Glutamatergic neuron (in vitro differentiated cells): Measurements from ENCODE around the gene ZMIZ1. TPM values are rescaled to one million over a fixed set of nuclear protein-coding genes. Genes with fewer than 3 reads are reported as not detected.

Experiments
- DNase-seq: peaks from one replicate; pipeline ENCODE4 v3.0.0; 2022
- H3K27ac Mint-ChIP-seq: one replicate; pipeline ENCODE4 v1.8.0; 2020; ENCODE audit warnings: mild to moderate bottlenecking, mixed read lengths, inconsistent platforms; ENCODE audit not compliant: unreplicated experiment
- H3K27me3 Mint-ChIP-seq: one replicate; pipeline ENCODE4 v1.8.0; 2020; ENCODE audit warnings: mild to moderate bottlenecking, moderate library complexity, mixed read lengths, inconsistent platforms; ENCODE audit not compliant: unreplicated experiment
- H3K36me3 Mint-ChIP-seq: one replicate; pipeline ENCODE4 v1.8.0; 2020; ENCODE audit warnings: mild to moderate bottlenecking, mixed read lengths, inconsistent platforms; ENCODE audit not compliant: unreplicated experiment
- H3K4me1 Mint-ChIP-seq: one replicate; pipeline ENCODE4 v1.8.0; 2020; ENCODE audit warnings: mild to moderate bottlenecking, low read depth, mixed read lengths, inconsistent platforms; ENCODE audit not compliant: unreplicated experiment
- H3K4me3 Mint-ChIP-seq: one replicate; pipeline ENCODE4 v1.8.0; 2020; ENCODE audit warnings: mild to moderate bottlenecking, mixed read lengths, inconsistent platforms; ENCODE audit not compliant: unreplicated experiment
- H3K9me3 Mint-ChIP-seq: one replicate; pipeline ENCODE4 v1.8.0; 2020; ENCODE audit warnings: mild to moderate bottlenecking, moderate library complexity, mixed read lengths, inconsistent platforms; ENCODE audit not compliant: unreplicated experiment
- total RNA-seq: library from RNA; stranded (reverse); fragmentation: NEBNext Ultra II Directional; extraction: Animal tissue kit (Norgen Biotek cat#: 25700); gene quantifications from one replicate; pipeline ENCODE4 v1.2.1, GENCODE V29; 2021; ENCODE audit not compliant: unreplicated experiment
- TF ChIP-seq, protein P1 (sequence below): fragments of 200-600 bp; sonication (generic); IDR thresholded peaks from one replicate; pipeline ENCODE4 v1.5.0; 2021; ENCODE audit not compliant: partially characterized antibody, unreplicated experiment

The ZMIZ1 gene
- total RNA-seq, 1 donor from 2014 or later, result 230 TPM

GRCh38 chr10:79084012-79084971 lies 15.5 kb downstream of the ZMIZ1 start:
- DNase-seq, result no peak
- Mint-ChIP-seq H3K27ac (no peak overlapping the region), H3K4me3 (no peak overlapping the region), H3K36me3 (no peaks in the 10 kb centered on the region), H3K4me1 (peaks cover 48% of the 10 kb centered on the region), H3K27me3 (peaks cover 11% of the 10 kb centered on the region), H3K9me3 (peaks cover 15% of the 10 kb centered on the region)
- TF ChIP-seq, protein P1, sequence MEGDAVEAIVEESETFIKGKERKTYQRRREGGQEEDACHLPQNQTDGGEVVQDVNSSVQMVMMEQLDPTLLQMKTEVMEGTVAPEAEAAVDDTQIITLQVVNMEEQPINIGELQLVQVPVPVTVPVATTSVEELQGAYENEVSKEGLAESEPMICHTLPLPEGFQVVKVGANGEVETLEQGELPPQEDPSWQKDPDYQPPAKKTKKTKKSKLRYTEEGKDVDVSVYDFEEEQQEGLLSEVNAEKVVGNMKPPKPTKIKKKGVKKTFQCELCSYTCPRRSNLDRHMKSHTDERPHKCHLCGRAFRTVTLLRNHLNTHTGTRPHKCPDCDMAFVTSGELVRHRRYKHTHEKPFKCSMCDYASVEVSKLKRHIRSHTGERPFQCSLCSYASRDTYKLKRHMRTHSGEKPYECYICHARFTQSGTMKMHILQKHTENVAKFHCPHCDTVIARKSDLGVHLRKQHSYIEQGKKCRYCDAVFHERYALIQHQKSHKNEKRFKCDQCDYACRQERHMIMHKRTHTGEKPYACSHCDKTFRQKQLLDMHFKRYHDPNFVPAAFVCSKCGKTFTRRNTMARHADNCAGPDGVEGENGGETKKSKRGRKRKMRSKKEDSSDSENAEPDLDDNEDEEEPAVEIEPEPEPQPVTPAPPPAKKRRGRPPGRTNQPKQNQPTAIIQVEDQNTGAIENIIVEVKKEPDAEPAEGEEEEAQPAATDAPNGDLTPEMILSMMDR, result no peak

- peaks cover 9% of the 10 kb centered on the region for H3K27me3 Mint-ChIP-seq
- H3K9me3 Mint-ChIP-seq, result peaks cover 19% of the 10 kb centered on the region
- TF ChIP-seq, protein P1, result no peak
- H3K27ac Mint-ChIP-seq, result no peak overlapping the region
- no peaks in the 10 kb centered on the region for H3K36me3 Mint-ChIP-seq
- peaks cover 46% of the 10 kb centered on the region for H3K4me1 Mint-ChIP-seq
- no peak for DNase-seq
- no peak overlapping the region for H3K4me3 Mint-ChIP-seq
These were observed 16.3 kb downstream of the ZMIZ1 start for GRCh38 chr10:79084972-79085597.

DNA sequence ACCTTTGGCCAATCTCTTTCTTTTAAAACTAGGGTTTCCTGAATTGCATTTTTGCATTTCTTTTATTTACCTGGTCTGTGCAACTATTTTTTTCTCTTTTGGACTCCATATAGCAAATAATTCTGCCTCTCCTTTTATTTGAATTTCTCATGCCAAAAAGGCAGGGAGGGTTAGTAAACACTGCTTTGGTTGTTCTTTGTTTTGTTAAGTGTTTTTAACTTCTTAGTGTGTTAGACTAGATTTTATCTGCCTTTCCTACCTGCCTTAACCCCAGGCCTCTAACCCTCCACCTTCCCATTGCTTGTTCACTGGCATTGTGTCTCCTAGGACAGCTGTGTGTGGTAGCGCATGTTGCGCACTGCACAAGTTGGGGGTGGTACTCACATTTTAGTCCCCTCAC lies 18.1 kb downstream of the ZMIZ1 start:
- Mint-ChIP-seq H3K36me3 (no peaks in the 10 kb centered on the region), H3K9me3 (peaks cover 23% of the 10 kb centered on the region), H3K4me3 (no peak overlapping the region), H3K27ac (no peak overlapping the region), H3K4me1 (peaks cover 41% of the 10 kb centered on the region), H3K27me3 (peaks cover 12% of the 10 kb centered on the region)
- TF ChIP-seq, protein P1, result no peak
- DNase-seq, result no peak

DNA sequence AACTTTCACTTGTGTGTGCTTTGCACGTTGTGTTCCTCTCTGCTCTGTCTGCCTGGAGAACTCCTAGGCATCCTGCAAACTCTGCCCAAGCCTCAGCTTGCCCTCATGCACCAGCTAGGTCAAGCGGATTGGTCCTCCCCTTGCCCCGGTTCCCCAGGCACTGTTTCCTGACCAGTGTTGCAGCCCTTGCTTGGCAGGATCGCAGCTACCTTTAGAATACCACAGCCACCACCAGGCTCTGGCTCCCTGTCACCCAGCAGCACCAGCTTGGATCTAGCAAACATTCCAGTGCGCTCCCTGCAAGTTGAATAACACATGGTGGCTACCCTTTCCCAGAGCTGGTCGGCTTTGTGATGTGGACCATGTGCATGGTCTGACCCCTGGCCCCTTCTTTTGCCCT lies 19.0 kb downstream of the ZMIZ1 start:
- no peak for DNase-seq

More for the DNA sequence above, 19.0 kb downstream of the ZMIZ1 start:
- Mint-ChIP-seq H3K4me3 (no peak overlapping the region), H3K27ac (no peak overlapping the region), H3K4me1 (peaks cover 43% of the 10 kb centered on the region), H3K9me3 (peaks cover 25% of the 10 kb centered on the region), H3K36me3 (no peaks in the 10 kb centered on the region), H3K27me3 (peaks cover 14% of the 10 kb centered on the region)
- TF ChIP-seq, protein P1, result no peak
